ENCODE results near the gene ST8SIA2.

ST8SIA2 gene

DNA sequence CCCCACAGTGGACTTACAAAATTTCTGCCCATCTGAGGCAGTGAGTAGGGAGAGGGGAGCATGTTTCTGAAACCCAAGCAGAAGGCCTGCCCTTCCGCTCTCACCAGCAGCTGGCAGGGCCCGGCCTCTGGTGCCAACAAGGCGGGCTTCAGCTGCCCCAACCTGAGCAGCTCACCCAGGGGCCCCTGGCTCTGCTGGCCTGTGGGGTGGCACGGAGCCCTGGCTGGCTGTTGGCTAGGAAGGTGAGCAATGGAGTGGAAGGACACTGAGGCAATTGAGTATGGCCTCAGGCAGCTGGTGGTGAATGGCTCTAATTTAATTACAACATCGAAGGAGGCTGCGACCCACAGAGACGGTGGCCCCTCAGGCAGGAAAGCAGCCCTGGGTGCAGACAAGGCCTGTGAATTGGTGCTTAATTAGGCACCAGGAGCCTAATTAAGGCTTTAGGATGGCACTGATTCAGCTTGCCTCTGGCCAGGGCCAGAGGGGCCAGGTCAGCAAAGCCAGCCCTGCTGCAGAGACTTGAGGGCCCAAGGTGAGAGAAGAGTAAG lies 60.9 kb downstream of the ST8SIA2 start:
- Histone ChIP-seq H3K4me1 (ENCODE audit: control insufficient read depth, insufficient read depth, low read length, poor library complexity, severe bottlenecking) (no peaks in the 10 kb centered on the region), H3K27me3 (replicated peaks; ENCODE audit: control insufficient read depth, insufficient read depth, low read length, poor library complexity, severe bottlenecking) (no peaks in the 10 kb centered on the region), H3K27ac (ENCODE audit: insufficient read depth, low read length, poor library complexity, severe bottlenecking) (no peak overlapping the region), H3K4me3 (ENCODE audit: insufficient read depth, low read depth, low read length, poor library complexity, severe bottlenecking) (no peak overlapping the region), H3K9me3 (ENCODE audit: control insufficient read depth, low read length) (no peaks in the 10 kb centered on the region), H3K36me3 (ENCODE audit: control insufficient read depth, insufficient read depth, low read length) (no peaks in the 10 kb centered on the region)
- no peak for DNase-seq

DNA sequence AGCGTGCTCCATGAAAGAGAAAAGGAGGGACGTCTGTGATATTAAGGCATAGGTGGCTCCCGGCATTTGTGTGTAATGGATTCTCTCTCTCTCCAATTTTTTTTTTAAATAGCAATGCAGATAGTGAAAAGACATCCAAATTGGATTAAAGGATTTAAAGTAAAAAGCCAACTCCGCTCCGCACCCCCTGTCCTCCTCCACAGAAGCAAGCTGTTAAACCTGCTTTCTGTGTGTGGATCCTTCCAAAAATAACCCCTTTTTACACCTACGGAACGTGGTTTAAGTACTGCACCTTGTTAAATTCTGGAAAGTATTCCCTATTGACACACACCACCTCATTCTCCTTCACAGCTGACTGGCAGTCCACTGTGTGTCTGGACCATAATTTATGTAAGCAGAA lies 61.6 kb downstream of the ST8SIA2 start:
- H3K4me3 ChIP-seq (ENCODE audit: insufficient read depth, low read depth, low read length, poor library complexity, severe bottlenecking), result no peak overlapping the region
- H3K4me1 ChIP-seq (ENCODE audit: control insufficient read depth, insufficient read depth, low read length, poor library complexity, severe bottlenecking), result no peaks in the 10 kb centered on the region
- no peak for DNase-seq
- no peaks in the 10 kb centered on the region for H3K9me3 ChIP-seq (ENCODE audit: control insufficient read depth, low read length)
- H3K36me3 ChIP-seq (ENCODE audit: control insufficient read depth, insufficient read depth, low read length), result no peaks in the 10 kb centered on the region
- no peak overlapping the region for H3K27ac ChIP-seq (ENCODE audit: insufficient read depth, low read length, poor library complexity, severe bottlenecking)
- no peaks in the 10 kb centered on the region for H3K27me3 ChIP-seq (replicated peaks; ENCODE audit: control insufficient read depth, insufficient read depth, low read length, poor library complexity, severe bottlenecking)

GRCh38 chr15:92457471-92458041 lies 63.9 kb downstream of the ST8SIA2 start:
- Histone ChIP-seq H3K4me1 (ENCODE audit: control insufficient read depth, insufficient read depth, low read length, poor library complexity, severe bottlenecking) (no peaks in the 10 kb centered on the region), H3K4me3 (ENCODE audit: insufficient read depth, low read depth, low read length, poor library complexity, severe bottlenecking) (no peak overlapping the region), H3K27ac (ENCODE audit: insufficient read depth, low read length, poor library complexity, severe bottlenecking) (no peak overlapping the region), H3K36me3 (ENCODE audit: control insufficient read depth, insufficient read depth, low read length) (no peaks in the 10 kb centered on the region), H3K9me3 (ENCODE audit: control insufficient read depth, low read length) (no peaks in the 10 kb centered on the region), H3K27me3 (replicated peaks; ENCODE audit: control insufficient read depth, insufficient read depth, low read length, poor library complexity, severe bottlenecking) (no peaks in the 10 kb centered on the region)
- no peak for DNase-seq

- no peak for DNase-seq
- H3K4me3 ChIP-seq (ENCODE audit: insufficient read depth, low read depth, low read length, poor library complexity, severe bottlenecking), result no peak overlapping the region
- no peaks in the 10 kb centered on the region for H3K36me3 ChIP-seq (ENCODE audit: control insufficient read depth, insufficient read depth, low read length)
- H3K27ac ChIP-seq (ENCODE audit: insufficient read depth, low read length, poor library complexity, severe bottlenecking), result no peak overlapping the region
- H3K27me3 ChIP-seq (replicated peaks; ENCODE audit: control insufficient read depth, insufficient read depth, low read length, poor library complexity, severe bottlenecking), result no peaks in the 10 kb centered on the region
- H3K4me1 ChIP-seq (ENCODE audit: control insufficient read depth, insufficient read depth, low read length, poor library complexity, severe bottlenecking), result no peaks in the 10 kb centered on the region
- no peaks in the 10 kb centered on the region for H3K9me3 ChIP-seq (ENCODE audit: control insufficient read depth, low read length)
Measured at GRCh38 chr15:92460023-92460422, 66.3 kb downstream of the ST8SIA2 start.

GRCh38 chr15:92462424-92463125 lies 68.9 kb downstream of the ST8SIA2 start:
- no peaks in the 10 kb centered on the region for H3K9me3 ChIP-seq (ENCODE audit: control insufficient read depth, low read length)
- H3K4me1 ChIP-seq (ENCODE audit: control insufficient read depth, insufficient read depth, low read length, poor library complexity, severe bottlenecking), result no peaks in the 10 kb centered on the region
- DNase-seq, result no peak
- H3K36me3 ChIP-seq (ENCODE audit: control insufficient read depth, insufficient read depth, low read length), result no peaks in the 10 kb centered on the region
- H3K4me3 ChIP-seq (ENCODE audit: insufficient read depth, low read depth, low read length, poor library complexity, severe bottlenecking), result no peak overlapping the region
- H3K27ac ChIP-seq (ENCODE audit: insufficient read depth, low read length, poor library complexity, severe bottlenecking), result no peak overlapping the region
- H3K27me3 ChIP-seq (replicated peaks; ENCODE audit: control insufficient read depth, insufficient read depth, low read length, poor library complexity, severe bottlenecking), result no peaks in the 10 kb centered on the region

DNA sequence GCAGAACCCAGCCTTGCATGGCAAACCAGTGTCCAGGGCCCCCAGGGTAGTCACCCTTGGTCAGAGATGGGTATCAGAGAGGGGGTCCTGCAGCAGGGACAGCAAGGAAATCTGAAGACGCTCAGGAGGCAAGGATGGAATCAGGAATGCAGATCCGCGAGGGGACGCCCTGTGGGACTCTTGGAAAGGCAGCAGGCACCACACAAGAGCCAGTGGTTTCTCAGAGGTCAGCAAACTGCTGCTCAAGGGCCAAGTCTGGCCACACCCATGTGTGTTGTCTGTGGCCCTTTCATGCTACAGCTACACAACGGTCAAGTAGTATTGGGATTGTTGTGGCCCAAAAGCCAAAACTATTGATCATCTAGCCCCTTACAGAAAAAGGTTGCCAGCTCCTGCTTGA lies 69.7 kb downstream of the ST8SIA2 start:
- Histone ChIP-seq H3K4me3 (ENCODE audit: insufficient read depth, low read depth, low read length, poor library complexity, severe bottlenecking) (no peak overlapping the region), H3K36me3 (ENCODE audit: control insufficient read depth, insufficient read depth, low read length) (no peaks in the 10 kb centered on the region), H3K9me3 (ENCODE audit: control insufficient read depth, low read length) (no peaks in the 10 kb centered on the region), H3K27ac (ENCODE audit: insufficient read depth, low read length, poor library complexity, severe bottlenecking) (no peak overlapping the region), H3K4me1 (ENCODE audit: control insufficient read depth, insufficient read depth, low read length, poor library complexity, severe bottlenecking) (no peaks in the 10 kb centered on the region), H3K27me3 (replicated peaks; ENCODE audit: control insufficient read depth, insufficient read depth, low read length, poor library complexity, severe bottlenecking) (no peaks in the 10 kb centered on the region)
- no peak for DNase-seq

GRCh38 chr15:92463826-92464225 lies 70.1 kb downstream of the ST8SIA2 start:
- DNase-seq, result no peak
- H3K27ac ChIP-seq (ENCODE audit: insufficient read depth, low read length, poor library complexity, severe bottlenecking), result no peak overlapping the region
- no peaks in the 10 kb centered on the region for H3K4me1 ChIP-seq (ENCODE audit: control insufficient read depth, insufficient read depth, low read length, poor library complexity, severe bottlenecking)
- H3K9me3 ChIP-seq (ENCODE audit: control insufficient read depth, low read length), result no peaks in the 10 kb centered on the region
- no peaks in the 10 kb centered on the region for H3K36me3 ChIP-seq (ENCODE audit: control insufficient read depth, insufficient read depth, low read length)
- no peaks in the 10 kb centered on the region for H3K27me3 ChIP-seq (replicated peaks; ENCODE audit: control insufficient read depth, insufficient read depth, low read length, poor library complexity, severe bottlenecking)
- no peak overlapping the region for H3K4me3 ChIP-seq (ENCODE audit: insufficient read depth, low read depth, low read length, poor library complexity, severe bottlenecking)

GRCh38 chr15:92466834-92467233 lies 73.2 kb downstream of the ST8SIA2 start:
- DNase-seq, result no peak
- Histone ChIP-seq H3K27me3 (replicated peaks; ENCODE audit: control insufficient read depth, insufficient read depth, low read length, poor library complexity, severe bottlenecking) (no peaks in the 10 kb centered on the region), H3K4me1 (ENCODE audit: control insufficient read depth, insufficient read depth, low read length, poor library complexity, severe bottlenecking) (no peaks in the 10 kb centered on the region), H3K27ac (ENCODE audit: insufficient read depth, low read length, poor library complexity, severe bottlenecking) (no peak overlapping the region), H3K9me3 (ENCODE audit: control insufficient read depth, low read length) (no peaks in the 10 kb centered on the region), H3K36me3 (ENCODE audit: control insufficient read depth, insufficient read depth, low read length) (no peaks in the 10 kb centered on the region), H3K4me3 (ENCODE audit: insufficient read depth, low read depth, low read length, poor library complexity, severe bottlenecking) (no peak overlapping the region)

DNA sequence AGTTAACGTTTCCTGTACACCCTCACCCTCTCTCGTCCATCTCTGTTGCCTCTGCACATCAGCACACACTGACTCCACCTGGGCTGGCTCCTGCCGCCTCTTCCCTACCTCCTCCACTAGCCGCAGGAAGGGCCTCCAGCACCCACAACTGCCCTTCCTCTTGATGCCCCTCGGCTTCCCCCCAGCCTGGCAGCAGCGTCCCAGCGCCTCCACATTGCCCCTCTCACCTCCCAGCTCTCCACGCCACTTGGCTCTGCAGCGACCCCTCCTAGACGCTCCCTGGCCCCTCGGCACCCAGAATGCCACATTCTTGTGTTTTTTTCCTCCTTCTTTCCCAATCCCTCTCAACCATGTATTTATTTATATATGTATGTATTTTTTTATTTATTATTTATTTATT lies 73.6 kb downstream of the ST8SIA2 start:
- Histone ChIP-seq H3K27ac (ENCODE audit: insufficient read depth, low read length, poor library complexity, severe bottlenecking) (no peak overlapping the region), H3K4me3 (ENCODE audit: insufficient read depth, low read depth, low read length, poor library complexity, severe bottlenecking) (no peak overlapping the region), H3K4me1 (ENCODE audit: control insufficient read depth, insufficient read depth, low read length, poor library complexity, severe bottlenecking) (no peaks in the 10 kb centered on the region), H3K36me3 (ENCODE audit: control insufficient read depth, insufficient read depth, low read length) (no peaks in the 10 kb centered on the region), H3K9me3 (ENCODE audit: control insufficient read depth, low read length) (no peaks in the 10 kb centered on the region), H3K27me3 (replicated peaks; ENCODE audit: control insufficient read depth, insufficient read depth, low read length, poor library complexity, severe bottlenecking) (no peaks in the 10 kb centered on the region)
- no peak for DNase-seq

DNA sequence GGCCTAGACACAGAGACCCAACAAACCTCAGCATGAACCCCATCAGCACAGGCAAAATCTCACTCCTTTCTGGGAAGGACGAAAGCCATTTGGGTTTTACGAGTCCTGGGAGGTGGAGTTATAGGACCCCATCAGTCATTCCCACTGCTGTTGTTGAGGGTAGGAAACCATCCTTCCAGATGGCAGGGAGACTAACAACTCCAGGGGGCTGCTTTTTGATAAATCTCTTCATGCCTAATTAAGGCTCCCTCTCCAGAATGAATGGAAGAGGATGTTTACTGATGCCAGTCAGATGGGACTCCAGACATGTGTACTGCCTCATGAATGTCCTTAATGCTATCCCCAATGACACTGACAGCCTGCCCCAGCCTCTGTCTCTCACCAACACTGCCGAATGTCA lies 75.3 kb downstream of the ST8SIA2 start:
- no peak for DNase-seq
- no peaks in the 10 kb centered on the region for H3K27me3 ChIP-seq (replicated peaks; ENCODE audit: control insufficient read depth, insufficient read depth, low read length, poor library complexity, severe bottlenecking)
- no peaks in the 10 kb centered on the region for H3K4me1 ChIP-seq (ENCODE audit: control insufficient read depth, insufficient read depth, low read length, poor library complexity, severe bottlenecking)
- H3K27ac ChIP-seq (ENCODE audit: insufficient read depth, low read length, poor library complexity, severe bottlenecking), result no peak overlapping the region
- no peak overlapping the region for H3K4me3 ChIP-seq (ENCODE audit: insufficient read depth, low read depth, low read length, poor library complexity, severe bottlenecking)
- no peaks in the 10 kb centered on the region for H3K36me3 ChIP-seq (ENCODE audit: control insufficient read depth, insufficient read depth, low read length)
- H3K9me3 ChIP-seq (ENCODE audit: control insufficient read depth, low read length), result no peaks in the 10 kb centered on the region
